K562 (cell line): ENCODE results near the gene TLCD4. TPM values are rescaled to one million over a fixed set of nuclear protein-coding genes. Genes with fewer than 3 reads are reported as not detected.

Experiments used
- BCL6 ChIP-seq: fragments of 250-450 bp; sonication (Bioruptor Pico); IDR thresholded peaks from 2 replicates; pipeline ENCODE4 v1.4.0; 2020
- ERF ChIP-seq: fragments of 450-650 bp; formaldehyde crosslinking; IDR thresholded peaks from 2 replicates; pipeline ENCODE4 v1.4.0; 2020; ENCODE audit warnings: mild to moderate bottlenecking, mixed read lengths
- ESRRB ChIP-seq: fragments of 250-450 bp; sonication (Bioruptor Pico); IDR thresholded peaks from 2 replicates; pipeline ENCODE4 v1.5.0; 2020; ENCODE audit warnings: mild to moderate bottlenecking, moderate library complexity, borderline replicate concordance
- EZH2 ChIP-seq: IDR thresholded peaks from 2 replicates; pipeline ENCODE4 v1.6.1; 2012; ENCODE audit warnings: low read depth, mild to moderate bottlenecking, inconsistent platforms, low read length, borderline replicate concordance
- LCOR ChIP-seq: sonication (generic); formaldehyde crosslinking; IDR thresholded peaks from 2 replicates; pipeline ENCODE4 v1.8.0; 2022; ENCODE audit warnings: mild to moderate bottlenecking, missing genetic modification reagents
- LEF1 ChIP-seq: fragments of 450-650 bp; IDR thresholded peaks from 2 replicates; pipeline ENCODE4 v1.6.1; 2016; ENCODE audit warnings: mild to moderate bottlenecking
- NCOR1 ChIP-seq: fragments of 450-650 bp; IDR thresholded peaks from 2 replicates; pipeline ENCODE4 v1.6.1; 2016; ENCODE audit warnings: mild to moderate bottlenecking, moderate library complexity
- NEUROD1 ChIP-seq: fragments of 150-350 bp; IDR thresholded peaks from 2 replicates; pipeline ENCODE4 v1.6.1; 2014; ENCODE audit warnings: borderline replicate concordance, low read length, low read depth; ENCODE audit not compliant: partially characterized antibody
- NFE2L1 ChIP-seq: fragments of 450-650 bp; IDR thresholded peaks from 2 replicates; pipeline ENCODE4 v1.6.1; 2016; ENCODE audit warnings: missing genetic modification characterization, low read depth, mild to moderate bottlenecking, missing compliant biosample characterization, moderate library complexity, borderline replicate concordance
- NR2C2 ChIP-seq, 2 experiments: fragments of 200-800 bp in 1 of 2; sonication (Bioruptor generic) in 1 of 2; sonication (generic) in 1 of 2; formaldehyde crosslinking in 1 of 2; IDR thresholded peaks; 2 replicates each; pipeline versions ENCODE4 v1.6.1 to v1.8.0; 2016 to 2022; ENCODE audit warnings: mild to moderate bottlenecking in 1 of 2, missing compliant biosample characterization in 1 of 2, missing genetic modification characterization in 1 of 2, missing genetic modification reagents in 1 of 2
- NR3C1 ChIP-seq: sonication (generic); formaldehyde crosslinking; IDR thresholded peaks from 2 replicates; pipeline ENCODE4 v1.8.1; 2022; ENCODE audit warnings: missing genetic modification reagents
- PTBP1 ChIP-seq: fragments of 200-400 bp; formaldehyde crosslinking; IDR thresholded peaks from 2 replicates; pipeline ENCODE4 v1.6.1; 2017; ENCODE audit warnings: low read depth, low read length
- RFX1 ChIP-seq: fragments of 450-650 bp; IDR thresholded peaks from 2 replicates; pipeline ENCODE4 v1.6.1; 2016; ENCODE audit warnings: mild to moderate bottlenecking, moderate library complexity
- TAF7 ChIP-seq: fragments of 450-650 bp; IDR thresholded peaks from 2 replicates; pipeline ENCODE4 v1.6.1; 2016; ENCODE audit warnings: missing genetic modification characterization, missing compliant biosample characterization
- XRCC4 ChIP-seq: IDR thresholded peaks from one replicate; pipeline ENCODE4 v1.6.1; 2011; ENCODE audit not compliant: insufficient read depth, insufficient read length; ENCODE audit errors: extremely low read depth
- ZNF134 ChIP-seq: fragments of 250-450 bp; sonication (Bioruptor Pico); conservative IDR thresholded peaks from 2 replicates; pipeline ENCODE4 v1.4.0; 2020
- ZNF165 ChIP-seq: fragments of 250-450 bp; sonication (Bioruptor Pico); IDR thresholded peaks from 2 replicates; pipeline ENCODE4 v1.4.0; 2020; ENCODE audit warnings: borderline replicate concordance
- ZNF830 ChIP-seq: fragments of 250-450 bp; sonication (Bioruptor Pico); IDR thresholded peaks from 2 replicates; pipeline ENCODE4 v1.5.0; 2021; ENCODE audit warnings: mild to moderate bottlenecking
- polyA plus RNA-seq, 8 experiments: library from polyadenylated mRNA; depleted of rRNA in 4 of 8; stranded (reverse) in 5 of 8; unstranded in 3 of 8; fragments of >200 nt; fragmentation: Nextera tagmentation in 2 of 8; fragmentation: Illumina TruSeq in 1 of 8; extraction: Ambion mirVana in 2 of 8; extraction: Trizol in 1 of 8; gene quantifications; 2 replicates each; pipeline versions ENCODE4 v1.2.1 to v1.2.3, GENCODE V29; 2011 to 2014; ENCODE audit warnings: inconsistent platforms in 1 of 8, missing spikeins in 1 of 8
- total RNA-seq, 7 experiments: library from RNA; depleted of rRNA in 6 of 7; stranded (reverse); fragments of >200 nt in 6 of 7; fragmentation: Illumina TruSeq in 2 of 7; extraction: Trizol in 2 of 7; gene quantifications; 2 replicates each; pipeline versions ENCODE4 v1.2.1 to v1.2.3, GENCODE V29; 2011 to 2021; ENCODE audit warnings: low replicate concordance in 1 of 7
- TF ChIP-seq, protein P1 (sequence below): sonication (generic); formaldehyde crosslinking; IDR thresholded peaks from 2 replicates; pipeline ENCODE4 v1.8.0; 2023; ENCODE audit warnings: mild to moderate bottlenecking, missing genetic modification reagents
- TF ChIP-seq, protein P2 (sequence below): sonication (generic); formaldehyde crosslinking; IDR thresholded peaks from 2 replicates; pipeline ENCODE4 v1.8.1; 2023; ENCODE audit warnings: mild to moderate bottlenecking, missing genetic modification reagents
- TF ChIP-seq, protein P3 (sequence below): IDR thresholded peaks from 3 replicates; pipeline ENCODE4 v1.6.1; 2011; ENCODE audit warnings: borderline replicate concordance, mild to moderate bottlenecking, moderate library complexity; ENCODE audit not compliant: insufficient read length; ENCODE audit errors: extremely low read depth

Gene TLCD4
- total and polyA plus RNA-seq, 9 of the 15 experiments (the other 6 are each of a cell fraction or from before 2014, with no cell fraction given) = 3.5 to 19.8 (median 7.6) TPM

DNA sequence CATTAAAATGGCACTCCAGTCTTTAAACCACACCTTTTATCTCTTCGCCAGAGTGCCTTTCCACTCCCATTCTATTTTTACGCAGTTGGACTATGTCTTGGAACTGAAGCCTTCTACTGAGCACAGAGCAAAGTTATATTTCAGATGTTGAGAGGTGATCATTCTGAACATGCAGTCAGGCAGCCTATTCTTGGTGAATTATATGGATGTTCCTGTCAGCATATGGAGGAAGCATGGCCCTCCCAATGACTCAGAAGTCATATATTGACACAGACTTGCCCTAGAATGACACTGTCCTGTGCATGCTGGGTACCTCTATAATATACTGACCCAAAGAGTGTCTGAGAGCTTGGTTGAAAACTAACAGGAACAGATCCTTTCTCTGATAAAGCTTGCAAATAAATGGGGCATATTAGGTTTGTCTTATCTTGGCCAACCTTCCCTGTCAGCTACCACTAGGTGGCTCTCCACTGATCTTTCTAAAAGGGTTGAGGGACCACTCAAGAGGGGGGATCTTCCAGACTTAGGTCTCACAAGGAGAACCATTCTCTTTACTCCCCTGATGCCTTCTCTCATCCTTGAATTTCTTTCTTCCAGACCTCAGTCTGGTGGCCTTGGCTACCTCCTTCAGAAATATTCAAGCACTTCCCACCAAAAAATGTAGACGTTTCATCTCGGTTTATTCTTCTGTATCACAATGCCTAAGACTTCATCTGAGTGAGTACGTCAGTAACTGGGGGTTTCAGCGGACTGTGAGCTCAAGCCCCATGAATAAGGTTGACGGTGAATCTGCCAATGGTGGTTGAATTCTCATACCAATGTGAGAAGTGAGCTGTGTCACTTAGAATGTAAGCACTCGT, 32.6 kb upstream of the TLCD4 start (continued):
- TF ChIP-seq TAF7 (tag) (0 out of 2 replicates have a peak, but pooled peaks have one; percentile 35), ESRRB (CRISPR knock-in tag) (no peak), PTBP1 (no peak), RFX1 (no peak), ZNF165 (CRISPR knock-in tag) (no peak), ZNF134 (CRISPR knock-in tag) (no peak), ZNF830 (CRISPR knock-in tag) (no peak), NCOR1 (no peak), XRCC4 (no peak), BCL6 (CRISPR knock-in tag) (no peak), EZH2 (no peak), LEF1 (0 out of 2 replicates have a peak, but pooled peaks have one; percentile 12), NR2C2 (CRISPR knock-in tag; IDR thresholded peaks at IDR 0.05) (no peak), NR2C2 (tag; IDR thresholded peaks at IDR 0.05) (peak; percentile 19; the same call in 1 of the 2 replicates), NR3C1 (CRISPR knock-in tag) (no peak), LCOR (CRISPR knock-in tag) (no peak), ERF (no peak), NFE2L1 (tag) (no peak), NEUROD1 (no peak)
- TF ChIP-seq, protein P1, sequence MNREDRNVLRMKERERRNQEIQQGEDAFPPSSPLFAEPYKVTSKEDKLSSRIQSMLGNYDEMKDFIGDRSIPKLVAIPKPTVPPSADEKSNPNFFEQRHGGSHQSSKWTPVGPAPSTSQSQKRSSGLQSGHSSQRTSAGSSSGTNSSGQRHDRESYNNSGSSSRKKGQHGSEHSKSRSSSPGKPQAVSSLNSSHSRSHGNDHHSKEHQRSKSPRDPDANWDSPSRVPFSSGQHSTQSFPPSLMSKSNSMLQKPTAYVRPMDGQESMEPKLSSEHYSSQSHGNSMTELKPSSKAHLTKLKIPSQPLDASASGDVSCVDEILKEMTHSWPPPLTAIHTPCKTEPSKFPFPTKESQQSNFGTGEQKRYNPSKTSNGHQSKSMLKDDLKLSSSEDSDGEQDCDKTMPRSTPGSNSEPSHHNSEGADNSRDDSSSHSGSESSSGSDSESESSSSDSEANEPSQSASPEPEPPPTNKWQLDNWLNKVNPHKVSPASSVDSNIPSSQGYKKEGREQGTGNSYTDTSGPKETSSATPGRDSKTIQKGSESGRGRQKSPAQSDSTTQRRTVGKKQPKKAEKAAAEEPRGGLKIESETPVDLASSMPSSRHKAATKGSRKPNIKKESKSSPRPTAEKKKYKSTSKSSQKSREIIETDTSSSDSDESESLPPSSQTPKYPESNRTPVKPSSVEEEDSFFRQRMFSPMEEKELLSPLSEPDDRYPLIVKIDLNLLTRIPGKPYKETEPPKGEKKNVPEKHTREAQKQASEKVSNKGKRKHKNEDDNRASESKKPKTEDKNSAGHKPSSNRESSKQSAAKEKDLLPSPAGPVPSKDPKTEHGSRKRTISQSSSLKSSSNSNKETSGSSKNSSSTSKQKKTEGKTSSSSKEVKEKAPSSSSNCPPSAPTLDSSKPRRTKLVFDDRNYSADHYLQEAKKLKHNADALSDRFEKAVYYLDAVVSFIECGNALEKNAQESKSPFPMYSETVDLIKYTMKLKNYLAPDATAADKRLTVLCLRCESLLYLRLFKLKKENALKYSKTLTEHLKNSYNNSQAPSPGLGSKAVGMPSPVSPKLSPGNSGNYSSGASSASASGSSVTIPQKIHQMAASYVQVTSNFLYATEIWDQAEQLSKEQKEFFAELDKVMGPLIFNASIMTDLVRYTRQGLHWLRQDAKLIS (CRISPR knock-in tag) = no peak
- TF ChIP-seq, protein P2, sequence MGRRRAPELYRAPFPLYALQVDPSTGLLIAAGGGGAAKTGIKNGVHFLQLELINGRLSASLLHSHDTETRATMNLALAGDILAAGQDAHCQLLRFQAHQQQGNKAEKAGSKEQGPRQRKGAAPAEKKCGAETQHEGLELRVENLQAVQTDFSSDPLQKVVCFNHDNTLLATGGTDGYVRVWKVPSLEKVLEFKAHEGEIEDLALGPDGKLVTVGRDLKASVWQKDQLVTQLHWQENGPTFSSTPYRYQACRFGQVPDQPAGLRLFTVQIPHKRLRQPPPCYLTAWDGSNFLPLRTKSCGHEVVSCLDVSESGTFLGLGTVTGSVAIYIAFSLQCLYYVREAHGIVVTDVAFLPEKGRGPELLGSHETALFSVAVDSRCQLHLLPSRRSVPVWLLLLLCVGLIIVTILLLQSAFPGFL = no peak
- TF ChIP-seq, protein P3, sequence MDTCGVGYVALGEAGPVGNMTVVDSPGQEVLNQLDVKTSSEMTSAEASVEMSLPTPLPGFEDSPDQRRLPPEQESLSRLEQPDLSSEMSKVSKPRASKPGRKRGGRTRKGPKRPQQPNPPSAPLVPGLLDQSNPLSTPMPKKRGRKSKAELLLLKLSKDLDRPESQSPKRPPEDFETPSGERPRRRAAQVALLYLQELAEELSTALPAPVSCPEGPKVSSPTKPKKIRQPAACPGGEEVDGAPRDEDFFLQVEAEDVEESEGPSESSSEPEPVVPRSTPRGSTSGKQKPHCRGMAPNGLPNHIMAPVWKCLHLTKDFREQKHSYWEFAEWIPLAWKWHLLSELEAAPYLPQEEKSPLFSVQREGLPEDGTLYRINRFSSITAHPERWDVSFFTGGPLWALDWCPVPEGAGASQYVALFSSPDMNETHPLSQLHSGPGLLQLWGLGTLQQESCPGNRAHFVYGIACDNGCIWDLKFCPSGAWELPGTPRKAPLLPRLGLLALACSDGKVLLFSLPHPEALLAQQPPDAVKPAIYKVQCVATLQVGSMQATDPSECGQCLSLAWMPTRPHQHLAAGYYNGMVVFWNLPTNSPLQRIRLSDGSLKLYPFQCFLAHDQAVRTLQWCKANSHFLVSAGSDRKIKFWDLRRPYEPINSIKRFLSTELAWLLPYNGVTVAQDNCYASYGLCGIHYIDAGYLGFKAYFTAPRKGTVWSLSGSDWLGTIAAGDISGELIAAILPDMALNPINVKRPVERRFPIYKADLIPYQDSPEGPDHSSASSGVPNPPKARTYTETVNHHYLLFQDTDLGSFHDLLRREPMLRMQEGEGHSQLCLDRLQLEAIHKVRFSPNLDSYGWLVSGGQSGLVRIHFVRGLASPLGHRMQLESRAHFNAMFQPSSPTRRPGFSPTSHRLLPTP = no peak
